ENCODE measurements around the gene TNFAIP8.

DNA sequence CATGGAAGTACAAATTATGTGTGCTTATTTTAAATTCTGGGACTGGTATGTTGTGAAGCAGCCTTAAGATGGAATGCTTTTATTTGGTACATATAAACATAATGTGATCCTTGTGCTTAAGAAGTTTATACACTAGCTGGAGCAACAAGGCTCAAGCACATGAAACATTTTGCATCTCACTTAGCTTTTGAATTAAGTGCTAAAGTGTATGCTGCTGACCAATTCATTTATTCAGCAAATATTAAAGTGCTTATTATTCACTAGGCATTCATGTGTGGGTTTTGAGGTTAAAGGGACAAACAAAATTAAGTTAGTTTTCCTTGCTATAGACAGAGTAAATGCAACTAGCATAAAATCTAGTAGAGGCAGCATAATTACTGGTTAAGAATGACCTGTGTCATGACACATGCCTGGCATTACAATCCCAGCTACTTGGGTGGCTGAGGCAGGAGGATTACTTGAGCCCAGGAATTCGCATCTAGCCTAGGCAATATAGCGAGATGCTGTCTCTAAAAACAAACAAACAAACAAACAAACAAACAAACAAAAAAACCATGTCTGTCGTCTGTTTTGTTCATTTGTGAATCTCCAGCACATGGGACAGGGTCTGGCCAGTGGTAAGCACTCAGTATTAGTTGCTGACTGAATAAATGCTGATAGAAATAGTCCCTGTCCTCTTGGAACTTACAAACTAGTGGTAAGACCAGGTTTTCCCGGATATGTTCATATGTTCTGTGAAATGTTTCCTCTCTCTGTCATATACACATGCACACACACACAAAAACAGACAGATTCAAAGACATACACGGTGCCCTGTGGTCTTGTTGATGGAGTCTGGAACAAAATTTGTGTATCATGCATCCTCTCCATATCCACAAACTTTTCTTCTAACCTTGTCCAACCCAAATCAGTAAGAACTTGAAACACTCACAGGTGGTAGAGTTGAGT lies 41.9 kb upstream of the TNFAIP8 start:
- TF ChIP-seq, protein P1, sequence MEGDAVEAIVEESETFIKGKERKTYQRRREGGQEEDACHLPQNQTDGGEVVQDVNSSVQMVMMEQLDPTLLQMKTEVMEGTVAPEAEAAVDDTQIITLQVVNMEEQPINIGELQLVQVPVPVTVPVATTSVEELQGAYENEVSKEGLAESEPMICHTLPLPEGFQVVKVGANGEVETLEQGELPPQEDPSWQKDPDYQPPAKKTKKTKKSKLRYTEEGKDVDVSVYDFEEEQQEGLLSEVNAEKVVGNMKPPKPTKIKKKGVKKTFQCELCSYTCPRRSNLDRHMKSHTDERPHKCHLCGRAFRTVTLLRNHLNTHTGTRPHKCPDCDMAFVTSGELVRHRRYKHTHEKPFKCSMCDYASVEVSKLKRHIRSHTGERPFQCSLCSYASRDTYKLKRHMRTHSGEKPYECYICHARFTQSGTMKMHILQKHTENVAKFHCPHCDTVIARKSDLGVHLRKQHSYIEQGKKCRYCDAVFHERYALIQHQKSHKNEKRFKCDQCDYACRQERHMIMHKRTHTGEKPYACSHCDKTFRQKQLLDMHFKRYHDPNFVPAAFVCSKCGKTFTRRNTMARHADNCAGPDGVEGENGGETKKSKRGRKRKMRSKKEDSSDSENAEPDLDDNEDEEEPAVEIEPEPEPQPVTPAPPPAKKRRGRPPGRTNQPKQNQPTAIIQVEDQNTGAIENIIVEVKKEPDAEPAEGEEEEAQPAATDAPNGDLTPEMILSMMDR (IDR thresholded peaks at IDR 0.05) = no peak
- TF ChIP-seq POLR2A (IDR thresholded peaks at IDR 0.05; ENCODE audit: low read depth) = no peak

All from esophagus muscularis mucosa (tissue), 3 donors.